GM21528 (cell line): Measurements from ENCODE around the gene SURF1.
"Not testable (repeated sequence)": the region's sequence is repeated elsewhere in the genome, so short reads cannot be mapped to it uniquely, and the experiment has no call there.

Source experiments
- ATAC-seq: cut with Tn5 transposase; IDR thresholded peaks from one replicate; pipeline ENCODE4 v1.9.1; 2021; ENCODE audit warnings: mild to moderate bottlenecking, moderate library complexity; ENCODE audit not compliant: unreplicated experiment, low FRiP score

The SURF1 gene

GRCh38 chr9:133346021-133346785 lies 10.1 kb downstream of the SURF1 start:
- ATAC-seq: no peak

DNA sequence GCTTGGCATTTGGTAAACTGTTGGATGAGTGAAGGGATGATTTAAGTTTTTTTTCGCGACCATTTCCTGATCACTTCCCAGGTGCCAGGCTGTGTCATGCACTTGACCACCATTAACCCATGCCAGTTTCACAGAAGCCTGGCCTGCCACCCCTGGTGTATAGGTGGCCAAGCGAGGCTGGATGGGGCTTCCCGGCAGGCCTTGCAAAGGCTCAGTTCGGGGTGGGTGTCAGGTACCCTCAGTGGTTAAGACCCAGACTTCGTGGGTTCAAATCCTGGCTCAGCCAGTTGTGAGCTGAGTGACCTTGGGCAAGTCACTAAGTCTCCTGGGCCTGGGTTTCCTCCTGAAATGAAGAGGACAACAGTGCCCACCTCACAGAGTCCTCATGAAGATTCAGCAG lies 10.7 kb downstream of the SURF1 start:
- ATAC-seq: no peak

GRCh38 chr9:133344979-133345378 lies 11.3 kb downstream of the SURF1 start:
- no peak for ATAC-seq

DNA sequence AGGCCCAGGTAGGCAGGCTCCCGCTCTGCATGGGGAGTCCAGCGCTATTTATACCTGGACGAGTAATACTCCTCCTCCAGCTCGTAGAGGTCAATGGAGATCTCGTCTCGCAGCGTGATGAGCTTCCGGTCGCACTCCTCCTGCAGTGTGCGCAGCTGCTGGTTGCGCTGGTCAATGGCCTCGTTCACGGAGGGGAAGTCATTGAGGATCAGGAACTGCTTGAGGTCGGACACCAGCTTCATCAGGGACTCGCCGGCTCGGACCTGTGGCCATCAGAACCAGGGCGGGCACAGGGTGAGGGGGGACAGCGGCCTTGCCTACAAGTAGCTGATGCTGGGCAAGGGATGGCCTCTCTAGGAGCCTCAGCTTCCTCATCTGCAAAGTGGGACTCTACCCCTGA lies 12.2 kb downstream of the SURF1 start:
- ATAC-seq: no peak

DNA sequence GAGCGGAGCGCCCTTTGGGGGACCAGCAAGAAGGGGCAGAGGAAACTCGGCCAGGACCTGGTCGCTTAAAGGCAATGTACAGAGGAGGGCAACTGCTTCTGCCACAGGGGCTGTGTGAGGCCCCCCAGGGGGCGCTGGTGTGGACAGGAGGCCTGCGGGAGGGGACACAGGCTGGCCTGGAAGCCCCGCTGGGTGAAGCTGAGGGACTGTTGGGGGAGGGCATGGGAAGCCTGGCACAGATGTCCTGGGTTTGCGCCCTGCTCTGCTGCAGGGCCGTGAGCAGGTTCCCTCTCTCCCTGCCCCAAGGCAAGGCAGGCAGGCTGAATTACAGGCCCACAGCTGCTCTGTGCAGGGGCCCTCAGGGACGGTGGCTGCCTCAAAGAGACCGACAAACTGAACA lies 13.7 kb downstream of the SURF1 start:
- no peak for ATAC-seq

- no peak for ATAC-seq
Measured at GRCh38 chr9:133342069-133342406, 14.2 kb downstream of the SURF1 start.

DNA sequence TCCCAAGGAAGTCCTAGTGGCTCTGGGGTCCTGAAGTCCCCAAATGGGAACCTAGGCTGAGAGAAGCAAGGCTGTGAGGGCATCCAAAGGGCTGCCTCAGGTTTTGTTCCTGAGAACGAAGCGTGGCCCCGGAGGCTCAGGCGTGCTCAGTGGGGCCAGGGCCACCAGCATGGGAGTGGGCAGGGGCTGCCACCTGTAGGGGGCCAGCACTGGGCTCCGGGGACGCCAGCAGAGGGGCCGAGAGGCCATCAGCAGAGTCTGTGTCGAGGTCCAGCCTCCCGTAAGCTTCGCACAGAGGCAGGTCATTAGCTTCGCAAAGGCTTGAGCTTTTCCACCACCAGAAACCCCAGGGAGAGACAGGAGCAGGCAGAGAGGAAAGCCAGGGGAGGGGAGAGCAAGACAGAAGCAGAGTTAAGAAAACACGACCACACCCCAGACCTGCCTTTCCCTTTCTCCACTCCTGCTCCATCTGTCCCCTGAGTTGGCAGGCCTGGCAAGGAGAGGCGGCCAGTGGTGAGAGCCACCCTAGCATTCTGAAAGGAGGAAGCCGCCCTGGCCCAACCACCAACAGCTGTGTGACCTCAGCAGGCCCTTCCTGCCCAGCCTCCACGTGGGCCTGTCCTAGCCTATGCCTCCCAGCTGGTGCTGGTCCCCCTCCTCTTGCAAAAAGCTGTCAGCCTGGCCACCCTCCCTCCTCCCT lies 14.8 kb downstream of the SURF1 start:
- ATAC-seq: no peak

GRCh38 chr9:133340916-133341315 lies 15.4 kb downstream of the SURF1 start:
- no peak for ATAC-seq

DNA sequence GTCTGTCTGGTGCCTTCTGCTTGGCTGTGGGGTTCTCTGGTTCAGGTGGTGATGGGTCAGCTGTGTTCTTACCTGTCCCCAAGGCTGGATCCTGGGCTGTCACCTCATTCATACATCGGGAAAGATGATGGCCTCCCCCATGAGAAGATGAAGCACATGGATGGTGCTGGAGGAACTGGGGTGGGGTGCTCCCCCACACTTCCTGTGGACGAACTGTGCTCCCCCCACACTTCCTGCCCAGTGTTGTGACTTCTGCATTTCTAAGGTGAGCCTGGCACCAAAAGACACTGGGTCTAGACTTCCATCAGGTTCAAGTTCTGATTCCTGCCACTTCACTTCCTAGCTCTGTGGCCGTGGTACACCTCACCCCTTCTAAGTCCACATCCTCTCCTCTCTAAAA lies 16.0 kb downstream of the SURF1 start:
- no peak for ATAC-seq

- ATAC-seq: no peak
Measured at GRCh38 chr9:133339641-133340040, 16.6 kb downstream of the SURF1 start.

DNA sequence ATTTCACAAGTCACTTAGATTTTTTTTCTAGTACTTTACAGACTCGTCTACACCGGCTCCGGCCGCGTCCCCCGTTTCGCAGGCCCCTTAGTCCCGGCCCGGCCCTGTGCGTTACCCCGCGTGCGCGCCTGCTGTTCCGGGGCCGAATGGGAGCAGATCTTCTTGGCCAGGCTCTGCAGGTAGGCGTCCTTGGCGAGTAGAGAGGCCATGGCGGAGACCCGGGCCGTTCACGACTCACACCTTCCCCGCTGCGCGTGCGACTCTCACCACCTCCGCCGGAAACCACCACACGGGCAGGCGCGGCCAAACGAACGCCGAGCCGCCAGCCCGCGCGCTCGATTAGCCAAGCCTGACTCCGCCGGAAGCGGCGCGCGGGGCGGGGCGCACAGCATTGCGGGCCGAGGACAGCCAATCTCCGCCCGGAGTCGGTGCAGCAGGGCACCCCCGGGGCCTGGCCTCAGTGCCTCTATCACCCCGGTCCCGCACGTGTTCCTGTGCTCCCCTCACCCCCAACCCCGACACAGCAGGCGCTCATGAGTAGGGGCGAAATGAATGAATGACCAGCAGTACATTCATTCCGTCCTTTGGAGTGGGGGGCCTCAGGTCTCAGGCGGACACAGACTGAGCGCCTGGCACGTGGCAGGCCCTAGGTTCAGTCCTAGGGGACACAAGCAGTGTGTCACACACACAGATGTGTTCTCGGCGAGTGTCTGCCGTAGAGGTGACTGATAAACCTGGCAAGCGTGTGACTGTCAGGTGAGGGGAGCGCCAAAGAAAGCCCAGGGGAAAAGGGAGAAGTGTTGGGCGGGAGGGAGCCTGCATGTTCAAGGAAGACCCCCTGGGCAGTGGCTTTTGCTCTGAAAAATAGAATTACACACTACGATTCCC lies 20.1 kb downstream of the SURF1 start, which contains the start of gene SURF6:
TSS of gene SURF6 (minus strand) at position 265 of the 888 bp plus-strand sequence. CDS start at position 209, 56 bp downstream.
- peak; percentile 75 for ATAC-seq

- ATAC-seq: not testable (repeated sequence)
Measured at GRCh38 chr9:133334888-133335287, 21.4 kb downstream of the SURF1 start.

GRCh38 chr9:133334161-133334560 lies 22.1 kb downstream of the SURF1 start:
- no peak for ATAC-seq

DNA sequence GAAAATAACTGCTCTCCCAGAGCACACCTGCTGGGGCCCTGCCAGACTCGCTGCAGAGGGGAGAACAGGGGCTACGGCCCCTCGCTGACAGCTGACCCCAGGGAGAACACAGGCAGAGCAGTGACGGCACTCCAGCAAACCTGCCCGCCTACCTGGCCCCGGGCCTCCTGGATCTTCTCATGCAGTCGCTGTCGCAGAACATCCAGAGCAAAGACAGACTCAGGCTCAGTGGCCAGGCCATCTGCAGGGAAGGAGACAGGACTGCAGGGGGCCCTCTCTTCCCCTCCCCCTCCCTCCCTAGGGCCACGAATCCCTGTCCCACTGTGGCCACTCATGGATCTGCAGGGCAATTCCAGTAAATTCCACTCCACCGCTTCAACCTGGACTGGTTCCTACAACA lies 22.7 kb downstream of the SURF1 start:
- no peak for ATAC-seq

DNA sequence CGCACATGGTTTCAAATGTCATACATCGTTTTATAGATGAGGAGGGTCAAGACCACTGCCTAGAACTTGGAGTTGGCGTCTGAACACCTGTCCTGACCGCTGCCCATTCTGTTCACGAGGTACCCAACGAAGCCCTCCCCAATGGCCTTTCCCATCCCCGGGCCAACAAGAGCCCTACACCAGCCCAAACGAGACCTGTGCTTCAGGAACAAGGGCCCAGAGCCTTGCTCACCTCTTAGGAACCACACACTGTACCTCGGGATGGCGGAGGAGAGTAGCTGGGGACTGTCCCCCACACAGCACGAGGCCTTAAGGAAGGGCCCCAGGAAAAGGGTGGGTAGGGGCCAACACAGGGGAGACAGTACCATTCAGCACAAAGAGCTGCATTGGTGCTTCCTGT lies 23.3 kb downstream of the SURF1 start:
- no peak for ATAC-seq

DNA sequence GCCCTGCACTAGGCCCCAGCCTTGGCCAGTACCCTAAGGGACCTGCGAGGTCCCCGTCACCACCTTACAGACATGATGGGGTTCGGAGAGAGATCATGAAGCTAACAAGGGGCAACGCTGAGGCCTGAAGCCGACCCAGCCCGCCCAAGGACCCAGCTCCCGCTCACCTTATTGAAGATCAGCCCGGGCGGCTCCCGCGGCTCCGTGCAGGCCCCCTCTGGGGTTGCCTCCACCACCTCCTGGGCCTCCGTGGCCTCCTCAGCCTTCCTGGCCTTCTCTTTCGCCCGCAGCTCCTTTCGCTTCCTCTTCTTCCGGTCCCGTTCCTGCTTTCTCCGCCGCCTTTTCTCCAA lies 23.9 kb downstream of the SURF1 start:
- no peak for ATAC-seq

DNA sequence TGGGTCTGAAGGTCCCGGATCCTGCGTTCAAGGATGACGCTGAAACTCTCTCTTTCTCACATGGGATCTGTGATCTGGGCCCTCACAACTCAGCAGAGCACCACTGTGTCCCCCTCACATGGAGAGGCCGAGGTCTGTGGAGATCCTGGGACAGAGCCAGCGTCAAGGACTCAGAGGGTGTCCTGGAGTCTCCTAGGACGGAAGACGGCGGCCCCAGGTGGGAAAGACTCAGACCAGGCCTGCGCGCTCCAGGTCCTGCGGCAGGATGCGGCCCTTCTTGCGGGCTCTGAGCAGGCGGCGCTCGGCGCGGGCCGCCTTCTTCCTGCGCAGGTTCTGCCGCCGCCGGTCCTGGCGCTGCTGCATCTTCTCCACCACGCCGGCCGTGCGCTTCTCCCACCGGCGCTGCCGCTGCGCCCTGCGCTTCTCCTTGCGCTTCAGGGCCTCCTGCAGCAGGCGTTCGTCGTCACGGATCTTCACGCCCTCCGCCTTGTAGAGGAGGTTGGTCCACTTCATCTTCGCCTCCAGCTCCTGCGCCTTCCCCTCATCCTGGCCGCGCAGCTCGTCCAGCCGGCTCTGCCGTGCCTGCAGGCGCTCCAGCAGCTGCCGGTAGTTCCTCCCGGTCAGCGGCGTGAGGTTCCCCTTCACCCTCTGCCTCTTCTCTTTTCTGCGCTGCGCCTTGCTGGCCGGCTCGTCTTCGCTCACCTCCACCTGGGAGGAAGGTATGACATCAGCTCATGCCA lies 24.5 kb downstream of the SURF1 start:
- no peak for ATAC-seq

DNA sequence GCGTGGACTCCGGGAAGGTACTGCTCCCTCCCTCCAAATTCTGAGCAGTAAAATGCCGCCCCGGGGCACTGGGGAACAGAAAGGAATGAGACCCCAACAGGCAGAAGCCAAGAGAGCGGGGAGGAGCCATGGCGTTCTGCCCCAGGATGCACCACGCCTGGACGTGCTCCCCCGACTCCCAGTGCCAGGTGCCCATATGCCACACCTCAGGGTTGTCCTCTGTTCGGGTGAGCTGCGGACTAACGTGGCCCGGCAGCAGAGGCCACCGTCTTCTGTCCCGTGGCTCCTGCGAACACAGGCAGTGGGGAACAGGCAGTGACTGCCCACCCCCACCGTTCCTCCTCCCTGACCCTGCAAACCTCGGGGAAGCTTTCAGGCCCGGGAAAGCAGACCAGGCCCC lies 25.1 kb downstream of the SURF1 start:
- ATAC-seq: no peak

DNA sequence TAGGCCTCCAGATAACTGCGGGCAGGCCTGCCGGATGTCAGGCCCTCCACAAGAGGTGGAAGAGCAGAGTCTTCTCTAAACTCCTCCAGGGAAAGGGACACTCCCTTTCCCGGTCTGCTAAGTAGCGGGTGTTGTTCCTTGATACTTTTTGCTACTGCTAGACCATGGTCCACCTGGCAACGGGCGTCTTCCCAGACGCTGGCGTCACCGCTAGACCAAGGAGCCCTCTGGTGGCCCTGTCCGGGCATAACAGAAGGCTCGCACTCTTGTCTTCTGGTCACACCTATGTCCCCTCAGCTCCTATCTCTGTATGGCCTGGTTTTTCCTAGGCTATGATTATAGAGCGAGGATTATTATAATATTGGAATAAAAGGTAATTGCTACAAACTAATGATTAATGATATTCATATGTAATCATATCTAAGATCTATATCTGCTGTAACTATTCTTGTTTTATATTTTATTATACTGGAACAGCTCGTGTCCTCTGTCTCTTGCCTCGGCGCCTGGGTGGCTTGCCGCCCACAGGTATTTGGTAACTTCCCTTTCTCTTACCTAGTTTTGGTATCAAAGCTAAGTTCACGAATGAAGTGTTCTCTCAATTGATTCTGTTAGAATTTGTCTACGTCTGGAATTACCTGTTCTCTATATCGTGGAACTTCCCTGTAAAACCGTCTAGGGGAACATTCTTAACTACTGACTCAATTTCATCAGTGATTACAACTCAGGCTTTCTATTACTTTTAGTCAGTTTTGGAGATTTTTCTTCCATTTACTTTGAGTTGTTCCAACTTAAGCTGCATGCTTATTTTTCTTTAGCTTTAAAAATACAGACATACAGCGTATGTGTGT lies 26.8 kb downstream of the SURF1 start:
- not testable (repeated sequence) for ATAC-seq
